ENCODE measurements around the gene SPEG.
A peak's percentile ranks its signal among the peaks of the same experiment; 100 is the strongest.

The SPEG gene

GRCh38 chr2:219462349-219462748 lies 27.7 kb downstream of the SPEG start:
- DNase-seq (ENCODE audit: low read depth): no peak

- no peak for DNase-seq (ENCODE audit: low read depth)
These were observed 29.8 kb downstream of the SPEG start for GRCh38 chr2:219464286-219465032.

- no peak for DNase-seq (ENCODE audit: low read depth)
These were observed 31.3 kb downstream of the SPEG start for GRCh38 chr2:219465659-219466561.

GRCh38 chr2:219466816-219467735 lies 32.4 kb downstream of the SPEG start:
- DNase-seq (ENCODE audit: low read depth): no peak

GRCh38 chr2:219467736-219468075 lies 33.1 kb downstream of the SPEG start:
- no peak for DNase-seq (ENCODE audit: low read depth)

- DNase-seq (ENCODE audit: low read depth): no peak
These were observed 34.0 kb downstream of the SPEG start for GRCh38 chr2:219468410-219469185.

- no peak for DNase-seq (ENCODE audit: low read depth)
These were observed 34.6 kb downstream of the SPEG start for GRCh38 chr2:219469186-219469724.

- no peak for DNase-seq (ENCODE audit: low read depth)
These were observed 35.8 kb downstream of the SPEG start for GRCh38 chr2:219470429-219470828.

- DNase-seq (ENCODE audit: low read depth): no peak
These were observed 37.1 kb downstream of the SPEG start for GRCh38 chr2:219471476-219472371.

GRCh38 chr2:219472629-219473187 lies 38.1 kb downstream of the SPEG start:
- no peak for DNase-seq (ENCODE audit: low read depth)

- no peak for DNase-seq (ENCODE audit: low read depth)
These were observed 38.9 kb downstream of the SPEG start for GRCh38 chr2:219473511-219473910.

GRCh38 chr2:219474285-219475060 lies 39.8 kb downstream of the SPEG start:
- no peak for DNase-seq (ENCODE audit: low read depth)

- DNase-seq (ENCODE audit: low read depth): no peak
These were observed 40.6 kb downstream of the SPEG start for GRCh38 chr2:219475278-219475677.

GRCh38 chr2:219475697-219476651 lies 41.3 kb downstream of the SPEG start:
- peak; percentile 32 for DNase-seq (ENCODE audit: low read depth)

GRCh38 chr2:219476652-219477151 lies 42.1 kb downstream of the SPEG start:
- DNase-seq (ENCODE audit: low read depth): no peak

GRCh38 chr2:219477179-219477578 lies 42.5 kb downstream of the SPEG start:
- no peak for DNase-seq (ENCODE audit: low read depth)

GRCh38 chr2:219477815-219478214 lies 43.2 kb downstream of the SPEG start:
- DNase-seq (ENCODE audit: low read depth): no peak

GRCh38 chr2:219478916-219479315 lies 44.3 kb downstream of the SPEG start:
- DNase-seq (ENCODE audit: low read depth): no peak
